8988T (cell line): ENCODE data around the gene ANKRD13C.
"Not testable (repeated sequence)": the region's sequence is repeated elsewhere in the genome, so short reads cannot be mapped to it uniquely, and the experiment has no call there.

ENCODE experiments used
- DNase-seq: peaks from one replicate; pipeline ENCODE4 v3.0.0; 2011

The ANKRD13C gene

DNA sequence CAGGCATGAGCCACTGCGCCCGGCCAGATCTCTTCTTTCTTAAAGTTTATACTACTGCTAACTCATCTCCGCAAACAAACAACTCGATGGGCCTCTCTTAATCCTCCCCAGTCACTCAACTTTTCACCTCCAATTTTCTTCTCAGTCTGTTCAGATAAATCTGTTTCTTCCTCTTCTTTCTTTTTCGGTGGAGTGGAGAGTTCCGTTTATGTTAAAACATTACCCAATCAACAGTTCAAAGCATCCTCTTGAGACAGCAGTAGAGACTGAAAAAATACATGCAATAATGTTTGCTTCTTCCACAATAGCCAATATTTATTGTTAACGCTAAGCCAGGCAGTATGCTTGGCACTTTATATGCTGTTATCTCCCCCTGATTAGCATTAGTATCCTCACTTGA, 1.4 kb upstream of the ANKRD13C start:
- no peak for DNase-seq

DNA sequence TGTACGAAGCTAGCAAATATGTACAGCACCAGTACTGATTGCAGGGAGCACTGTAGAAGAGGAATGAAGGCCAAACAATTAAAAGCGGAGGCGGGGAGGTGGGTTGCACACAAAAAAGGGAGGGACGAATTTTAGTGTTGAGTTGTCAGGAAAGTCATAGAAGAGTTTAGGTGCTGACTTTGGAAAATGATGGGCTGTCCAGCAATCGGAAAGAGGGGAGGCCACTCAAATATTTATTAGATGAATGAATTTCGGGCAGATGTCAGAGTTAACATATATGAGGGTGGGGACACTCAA, 537 bp upstream of the ANKRD13C start:
- DNase-seq = no peak

DNA sequence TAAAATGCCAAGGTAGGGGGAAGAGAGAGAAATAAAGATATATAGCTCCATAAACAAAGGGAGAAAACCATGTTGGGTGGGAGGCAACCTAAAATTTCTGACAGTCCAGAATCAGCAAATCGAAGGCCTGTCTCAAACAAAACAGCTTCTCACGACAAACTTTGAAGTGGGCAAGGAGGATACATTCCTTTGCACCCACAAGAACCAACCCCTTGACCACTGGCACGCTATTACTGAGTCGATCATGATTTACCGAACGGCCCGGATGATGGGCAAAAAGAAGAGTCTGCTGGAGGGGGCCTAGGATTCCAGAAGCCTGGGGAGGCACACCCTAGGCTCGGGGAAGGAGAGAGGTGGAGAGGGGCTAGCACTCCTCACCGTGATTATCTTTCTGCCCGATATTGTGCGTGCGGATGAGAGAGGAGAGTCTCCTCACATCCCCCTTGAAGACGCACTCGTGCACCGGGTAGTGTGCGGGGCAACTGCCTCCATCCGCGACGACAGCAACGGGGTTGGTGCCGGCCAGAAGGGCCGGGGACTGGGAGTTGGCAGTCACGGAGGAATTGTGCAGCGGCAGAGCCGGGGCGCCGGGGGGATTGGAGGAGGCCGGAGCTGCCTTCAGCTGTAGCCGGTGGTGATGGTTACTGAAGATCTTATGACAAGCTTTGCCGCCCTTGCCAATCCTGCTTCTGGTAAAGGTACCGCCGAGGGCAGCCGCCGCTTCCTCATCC, 756 bp downstream of the ANKRD13C start:
- DNase-seq = no peak

DNA sequence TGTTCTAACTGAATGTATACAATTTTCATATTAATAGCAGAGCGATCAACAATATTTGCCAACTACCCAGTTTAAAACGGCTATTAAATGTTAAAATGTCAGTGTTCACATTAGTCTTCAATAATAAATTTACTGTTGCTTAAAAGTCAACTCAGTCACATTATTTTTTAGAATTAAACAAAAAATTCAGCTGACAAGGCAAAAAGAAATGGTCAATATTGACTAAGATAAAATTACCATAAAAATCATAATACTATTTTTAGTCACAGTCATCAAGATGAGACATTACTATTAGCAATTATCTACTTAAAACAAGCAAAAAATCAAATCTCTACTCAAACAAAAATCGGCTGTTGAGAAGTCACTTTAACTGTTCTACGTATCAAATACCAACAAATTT, 1.5 kb downstream of the ANKRD13C start:
- no peak for DNase-seq

DNA sequence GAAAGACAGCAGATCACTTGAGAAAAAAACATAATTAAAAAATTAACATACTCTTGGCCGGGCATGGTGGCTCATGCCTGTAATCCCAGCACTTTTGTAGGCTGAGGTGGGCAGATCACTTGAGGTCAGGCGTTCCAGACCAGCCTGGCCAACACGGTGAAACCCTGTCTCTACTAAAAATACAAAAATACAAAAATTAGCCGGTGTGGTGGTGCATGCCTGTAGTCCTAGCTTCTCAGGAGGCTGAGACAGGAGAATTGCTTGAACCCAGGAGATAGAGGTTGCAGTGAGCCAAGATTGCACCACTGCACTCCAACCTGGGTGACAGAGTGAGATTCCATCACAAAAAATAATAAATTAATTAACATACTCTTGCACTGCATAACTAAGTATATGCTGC, 4.7 kb downstream of the ANKRD13C start:
- not testable (repeated sequence) for DNase-seq

DNA sequence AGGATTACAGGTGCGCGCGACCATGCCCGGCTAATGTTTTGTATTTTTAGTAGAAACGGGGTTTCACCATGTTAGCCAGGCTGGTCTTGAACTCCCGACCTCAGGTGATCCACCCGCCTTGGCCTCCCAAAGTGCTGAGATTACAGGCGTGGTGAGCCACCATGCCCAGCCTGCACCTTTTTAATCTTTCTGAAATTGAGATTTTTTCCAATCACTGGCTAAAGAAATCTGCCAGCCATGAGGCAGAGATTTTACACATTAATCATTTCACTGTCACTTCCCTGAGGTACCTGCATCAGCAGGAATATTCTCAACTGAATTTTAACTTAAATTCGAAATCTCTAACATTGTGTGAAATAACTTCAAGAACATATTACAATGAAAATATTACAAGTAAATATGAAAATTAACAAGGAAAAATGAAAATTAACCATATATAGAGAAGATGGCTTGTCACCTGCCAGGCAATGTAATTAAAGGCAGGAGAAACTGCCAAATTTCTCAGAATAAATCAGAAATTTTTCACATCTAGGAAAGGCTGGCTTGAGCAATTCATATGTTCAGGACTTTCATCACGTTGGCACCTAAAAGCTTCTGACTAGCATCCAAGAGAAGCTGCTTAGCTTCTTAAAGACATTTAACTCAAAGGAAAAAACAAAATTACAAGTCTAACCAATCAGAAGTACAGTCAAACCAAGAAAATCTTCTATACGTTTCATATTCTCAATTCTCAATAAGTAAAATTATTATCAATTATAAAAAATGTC, 5.9 kb downstream of the ANKRD13C start:
- DNase-seq = no peak

DNA sequence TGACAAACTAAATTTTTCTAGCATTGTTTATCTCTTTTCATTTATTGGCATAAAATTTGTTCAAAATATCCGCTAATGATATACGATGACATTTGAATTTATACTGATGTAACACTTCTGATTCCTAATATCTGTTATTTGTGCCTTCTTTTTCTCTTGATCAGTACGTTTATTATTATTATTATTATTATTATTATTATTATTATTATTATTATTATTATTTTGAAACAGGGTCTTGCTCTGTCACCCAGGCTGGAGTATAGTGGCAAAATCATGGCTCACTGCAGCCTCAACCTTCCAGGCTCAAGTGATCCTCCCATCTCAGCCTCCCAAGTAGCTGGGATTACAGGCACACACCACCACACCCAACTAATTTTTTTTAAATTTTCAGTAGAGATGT, 14.9 kb downstream of the ANKRD13C start:
- not testable (repeated sequence) for DNase-seq

DNA sequence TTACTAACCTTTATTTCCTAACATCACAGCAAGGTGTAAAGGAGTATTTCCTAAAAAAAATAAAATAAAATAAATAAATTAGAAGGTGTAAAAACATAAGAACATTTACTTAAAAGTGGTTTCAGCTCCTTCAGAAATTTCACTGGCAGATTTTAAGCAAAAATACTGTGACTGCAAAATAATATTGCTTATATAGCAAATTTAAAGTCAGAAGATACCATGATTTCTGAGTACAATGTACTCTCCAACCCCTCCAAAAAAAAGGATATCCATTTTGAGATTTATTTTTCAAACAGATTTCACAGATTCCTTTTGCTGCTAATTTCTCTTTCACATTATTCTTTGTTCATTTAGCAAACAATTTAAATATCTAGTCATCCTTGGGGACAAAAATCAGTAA, 18.5 kb downstream of the ANKRD13C start:
- no peak for DNase-seq

DNA sequence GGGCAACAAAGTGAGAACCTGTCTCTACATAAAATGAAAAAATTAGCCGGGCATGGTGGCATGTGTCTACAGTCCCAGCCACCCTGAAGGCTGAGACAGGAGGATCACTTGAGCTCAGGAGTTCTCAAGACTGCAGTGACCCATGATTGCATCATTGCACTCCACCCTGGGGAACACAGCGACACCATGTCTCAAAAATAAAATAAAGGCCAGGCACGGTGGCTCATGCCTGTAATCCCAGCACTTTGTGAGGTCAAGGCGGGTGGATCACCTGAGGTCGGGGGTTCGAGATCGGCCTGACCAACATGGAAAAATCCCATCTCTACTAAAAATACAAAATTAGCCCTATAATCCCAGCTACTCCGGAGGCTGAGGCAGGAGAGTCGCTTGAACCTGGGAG, 20.1 kb downstream of the ANKRD13C start:
- DNase-seq = no peak

DNA sequence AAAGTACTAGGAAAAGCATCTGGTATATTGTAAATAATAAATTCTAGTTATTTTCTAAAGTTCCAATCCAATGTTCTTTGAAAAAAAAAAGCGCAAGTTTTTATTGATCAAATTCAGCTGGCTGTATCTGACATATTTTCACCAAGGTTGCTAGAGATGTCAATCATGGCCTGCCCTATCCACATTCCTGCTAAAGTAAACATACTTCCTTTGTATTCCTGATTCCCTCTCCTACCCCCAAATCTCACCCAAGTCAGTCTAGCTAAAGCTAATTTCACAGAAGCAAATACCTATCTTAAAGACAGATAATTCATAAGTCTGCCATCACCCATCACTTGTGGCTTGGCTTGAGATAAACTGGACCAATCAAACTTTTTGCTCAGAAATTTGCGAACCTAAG, 21.3 kb downstream of the ANKRD13C start:
- DNase-seq = no peak

DNA sequence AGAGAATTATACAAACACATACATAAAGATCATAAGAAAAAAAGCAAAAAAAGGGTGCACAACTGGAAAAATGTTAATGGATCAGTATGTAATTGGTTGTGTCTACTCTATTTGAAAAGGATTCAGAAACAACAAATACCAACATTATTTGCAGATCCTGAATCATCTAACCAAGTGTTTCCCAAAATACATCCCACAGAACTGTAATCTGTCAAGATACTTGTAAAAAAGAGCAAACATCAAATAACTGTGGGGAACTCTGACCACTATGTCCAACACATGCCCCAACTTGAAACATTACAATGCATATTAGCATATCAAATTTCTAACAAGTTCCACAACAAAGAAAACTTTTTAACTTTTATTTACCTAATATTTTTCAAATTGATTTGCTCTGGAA, 22.6 kb downstream of the ANKRD13C start:
- no peak for DNase-seq

DNA sequence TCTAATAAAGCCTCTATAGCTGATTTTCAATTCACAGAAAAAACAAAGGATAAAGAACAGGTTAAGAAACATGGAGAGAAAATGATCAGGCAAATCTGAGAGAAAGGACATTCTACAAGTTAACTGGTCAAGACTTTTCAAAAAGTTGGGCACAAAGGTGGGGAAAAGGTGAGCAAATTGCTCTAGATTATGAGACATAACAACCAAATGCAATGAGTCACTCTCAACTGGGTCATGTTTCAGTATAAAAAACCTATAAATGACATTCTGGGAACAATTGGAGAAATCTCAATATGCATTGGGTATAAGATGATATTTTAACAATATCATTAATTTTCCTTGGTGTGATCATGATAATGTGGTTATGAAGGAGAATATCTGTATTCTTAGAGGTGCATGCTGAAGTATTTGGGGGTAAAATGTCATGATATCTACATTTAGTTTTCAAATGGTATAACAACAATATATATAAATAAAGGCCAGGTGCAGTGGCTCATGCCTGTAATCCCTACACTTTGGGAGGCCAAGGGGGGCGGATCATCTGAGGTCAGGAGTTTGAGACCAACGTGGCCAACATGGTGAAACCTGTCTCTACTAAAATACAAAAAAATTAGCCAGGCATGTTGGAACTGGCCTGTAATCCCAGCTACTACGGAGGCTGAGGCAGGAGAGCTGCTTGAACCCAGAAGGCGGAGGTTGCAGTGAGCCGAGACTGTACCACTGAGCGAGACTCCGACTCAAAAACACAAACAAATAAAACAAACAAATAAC, 27.0 kb downstream of the ANKRD13C start:
- no peak for DNase-seq

DNA sequence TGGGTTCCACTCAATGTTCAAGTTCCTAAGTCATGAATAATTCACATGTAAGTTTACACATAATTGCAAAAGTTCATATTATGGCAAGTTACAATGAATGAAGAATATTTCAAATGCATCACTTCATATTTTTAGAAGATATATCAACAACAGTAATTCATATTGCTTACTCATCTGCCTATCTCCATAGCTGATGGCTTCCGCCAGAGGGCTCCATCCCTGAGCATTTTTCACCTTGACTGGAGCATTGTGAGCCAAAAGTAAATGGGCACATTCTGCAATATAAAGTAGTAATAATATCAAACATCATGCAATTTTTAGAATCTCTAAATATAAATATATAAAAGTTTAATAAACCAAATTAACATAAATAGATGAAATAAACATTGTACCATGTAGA, 29.8 kb downstream of the ANKRD13C start:
- DNase-seq = no peak

DNA sequence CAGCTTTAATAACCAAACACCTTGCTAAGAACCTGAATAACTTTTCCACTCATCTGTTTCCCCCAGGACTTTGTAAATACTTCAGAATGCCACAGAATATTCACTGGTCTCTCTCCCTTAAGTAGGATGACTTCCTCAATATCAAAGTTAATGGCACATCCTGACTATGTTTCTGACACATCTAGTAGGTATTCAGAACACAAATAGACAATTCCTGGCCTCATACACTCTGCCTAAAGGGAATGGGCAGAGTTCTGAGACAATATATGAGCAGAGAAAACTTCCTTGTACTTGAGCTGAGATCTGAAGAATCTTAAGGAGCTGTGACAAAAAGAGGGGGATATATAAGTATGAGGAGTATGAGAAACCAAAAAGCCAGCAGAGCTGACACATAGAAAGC, 34.8 kb downstream of the ANKRD13C start:
- peak; percentile 16 for DNase-seq

DNA sequence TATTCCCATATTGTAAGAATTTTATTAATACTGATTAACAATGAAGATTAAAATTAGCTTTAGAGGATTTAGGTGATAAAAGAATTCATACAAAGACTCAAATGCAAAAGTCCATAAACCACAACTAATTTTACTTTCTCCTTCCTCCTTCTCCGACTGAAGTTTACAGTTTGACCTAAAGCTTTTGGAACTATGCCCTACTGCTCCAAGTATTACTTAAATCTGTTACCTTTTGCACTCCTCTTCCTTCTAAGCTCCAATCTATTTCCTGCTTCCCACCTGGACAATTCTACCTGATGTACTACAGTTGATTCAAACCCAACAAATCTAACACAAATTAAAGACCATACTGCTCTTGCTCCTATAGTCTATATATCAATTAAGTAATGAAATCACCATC, 36.3 kb downstream of the ANKRD13C start:
- DNase-seq = no peak

DNA sequence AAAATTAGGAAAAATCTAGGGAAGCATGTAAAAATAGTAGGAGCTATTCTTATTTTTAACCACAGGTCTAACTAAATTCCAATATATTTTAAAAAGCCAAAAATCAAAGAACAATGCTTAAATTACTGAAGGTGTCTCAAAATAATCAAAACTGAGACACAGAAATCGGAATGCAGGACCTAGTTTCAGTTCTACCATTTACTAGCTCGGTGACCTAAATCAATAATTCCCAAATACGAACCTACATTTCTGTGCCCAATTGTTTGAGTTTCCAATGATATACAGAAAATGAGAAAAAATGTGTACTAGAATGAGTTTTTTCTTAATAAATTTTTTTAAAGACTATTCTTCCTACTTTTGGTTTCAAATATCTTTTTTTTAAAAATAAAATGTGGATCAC, 37.4 kb downstream of the ANKRD13C start:
- no peak for DNase-seq

DNA sequence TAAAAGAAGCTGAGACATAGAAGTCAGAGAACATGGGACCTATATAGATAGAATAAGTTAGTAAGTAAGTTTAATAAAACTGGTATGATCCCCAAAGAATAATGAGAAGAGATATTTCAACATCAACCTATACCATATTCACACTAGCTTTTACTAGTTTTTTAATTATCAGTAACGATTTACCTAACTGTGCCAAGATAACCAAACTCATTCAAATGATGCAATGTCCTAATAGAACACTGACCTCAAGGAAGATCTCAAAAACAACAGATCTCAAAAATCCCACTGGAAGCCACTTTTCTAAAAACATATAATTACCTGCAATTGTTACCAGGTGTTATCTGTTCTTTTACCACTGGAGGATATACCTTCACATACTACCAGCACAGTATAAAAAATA, 38.7 kb downstream of the ANKRD13C start:
- DNase-seq = no peak

DNA sequence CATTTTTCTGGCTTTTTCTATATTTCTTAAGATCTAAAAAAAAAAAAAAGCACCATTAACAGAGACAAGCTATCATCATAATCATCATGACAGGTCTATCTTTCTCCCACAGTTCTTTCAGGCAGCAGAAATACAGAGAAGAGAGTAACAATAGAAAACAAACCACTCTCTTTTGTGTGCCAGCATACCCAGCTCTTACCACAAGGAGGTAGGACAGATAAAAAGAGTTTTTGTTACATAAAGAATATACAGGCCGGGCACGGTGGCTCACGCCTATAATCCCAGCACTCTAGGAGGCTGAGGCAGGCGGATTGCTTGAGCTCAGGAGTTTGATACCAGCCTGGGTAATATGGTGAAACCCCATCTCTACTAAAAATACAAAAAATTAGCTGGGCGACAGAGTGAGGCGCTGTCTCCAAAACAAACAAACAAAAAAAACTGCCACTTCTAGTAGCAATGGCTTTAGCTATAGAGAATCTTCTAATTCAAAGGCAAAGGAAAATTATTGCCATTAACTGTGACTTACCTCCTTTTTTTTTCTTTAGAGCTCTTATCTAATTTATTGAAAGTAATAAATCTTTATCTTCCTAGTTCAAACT, 39.7 kb downstream of the ANKRD13C start:
- no peak for DNase-seq

DNA sequence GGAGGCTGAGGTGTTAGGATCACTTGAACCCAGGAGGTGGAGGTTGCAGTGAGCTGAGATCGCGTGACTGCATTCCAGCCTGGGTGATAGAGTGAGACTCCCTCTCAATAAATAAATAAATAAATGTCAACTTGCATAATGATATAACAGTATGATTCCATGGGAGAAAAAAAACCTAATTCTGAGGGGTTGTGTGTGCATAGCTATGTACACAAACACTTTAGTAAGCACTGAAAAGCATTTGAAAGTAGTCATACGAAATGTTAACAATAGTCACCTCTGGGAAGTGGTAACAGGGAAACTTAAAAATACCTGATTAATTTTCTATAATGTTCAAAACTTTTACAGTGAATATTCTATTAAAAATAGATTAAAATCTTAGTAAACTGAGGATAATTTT, 43.2 kb downstream of the ANKRD13C start:
- DNase-seq = no peak

DNA sequence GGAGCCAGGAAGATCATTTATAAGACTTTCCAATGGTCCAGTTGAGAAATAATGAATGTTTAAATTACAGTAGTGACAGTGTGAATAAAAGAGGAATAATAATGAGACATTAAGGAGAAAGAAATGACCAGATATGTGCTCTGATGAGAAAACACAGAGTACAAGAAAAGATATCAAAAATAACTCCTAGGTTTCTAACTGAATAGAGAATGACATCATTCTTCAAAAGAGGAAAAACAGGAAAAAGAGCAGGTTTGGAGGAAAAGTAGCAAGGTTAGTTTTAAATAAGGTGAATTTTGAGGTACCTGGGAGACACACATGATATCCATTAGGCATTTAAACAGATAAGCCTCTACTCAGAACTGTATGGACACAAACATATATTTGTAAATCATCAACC, 55.0 kb downstream of the ANKRD13C start:
- DNase-seq = no peak

DNA sequence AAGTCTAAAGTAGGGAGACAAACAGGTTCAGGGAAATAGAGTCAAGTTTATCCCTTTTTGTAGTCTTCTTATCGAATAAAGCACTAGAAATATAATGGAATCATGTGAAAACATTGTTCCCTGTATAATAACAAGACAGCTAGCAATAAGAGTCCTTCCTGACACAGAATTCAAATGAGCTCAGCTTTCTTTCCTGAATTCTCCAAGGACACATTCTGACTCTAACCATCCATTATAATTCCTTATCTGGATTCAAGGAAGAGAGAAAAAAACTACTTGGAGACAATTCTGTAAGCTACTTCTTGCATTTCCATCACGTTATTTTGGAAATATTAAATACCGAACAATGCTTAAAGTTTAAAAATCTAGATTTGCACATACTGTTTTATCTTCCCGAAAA, 58.8 kb downstream of the ANKRD13C start:
- DNase-seq = no peak

DNA sequence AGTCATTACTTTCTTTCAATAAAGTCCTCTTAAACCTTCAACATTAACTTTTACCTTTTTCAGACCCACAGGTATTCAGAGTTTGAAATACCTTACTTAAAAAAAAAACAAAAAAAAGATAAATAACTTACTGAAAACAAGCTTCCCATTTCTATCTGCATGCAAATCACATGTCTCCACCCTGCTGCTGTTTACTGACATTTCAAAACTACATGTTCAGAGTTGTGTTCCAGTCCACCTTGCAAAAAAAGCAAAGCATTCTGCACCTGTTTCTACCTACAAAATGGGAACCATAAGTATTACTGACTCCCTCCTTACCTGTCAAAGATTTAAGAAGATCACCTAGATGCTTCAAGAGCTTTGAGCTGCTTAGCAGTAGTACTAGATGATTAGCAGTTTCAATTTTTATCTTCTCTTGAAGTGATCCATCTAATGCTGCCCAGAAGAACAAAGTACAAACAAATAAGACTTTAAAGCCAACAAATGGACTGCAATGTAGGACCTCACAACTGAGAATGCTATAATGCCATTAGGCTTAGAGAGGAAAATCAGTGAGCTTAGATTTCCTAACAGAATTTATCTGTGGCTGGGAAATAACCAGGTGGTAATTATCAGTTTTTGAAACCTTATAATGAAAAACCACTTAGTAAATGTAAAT, 61.2 kb downstream of the ANKRD13C start:
- no peak for DNase-seq

DNA sequence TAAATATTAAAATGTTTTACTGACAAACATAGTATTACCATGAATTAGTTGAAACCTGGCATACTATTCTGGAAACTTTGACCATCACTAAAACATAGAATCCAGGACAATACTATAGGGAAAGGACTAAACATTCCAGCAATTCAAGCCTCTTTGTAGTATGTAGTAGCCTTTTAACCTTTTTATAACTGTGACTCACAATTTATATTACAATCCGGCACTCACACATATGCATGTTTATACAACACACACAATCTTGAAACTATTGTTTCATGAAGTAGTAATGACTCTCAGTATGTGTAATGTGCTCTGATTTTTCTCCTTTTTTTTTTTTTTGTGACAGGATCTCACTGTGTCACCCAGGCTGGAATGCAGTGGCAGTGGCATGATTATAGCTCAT, 64.3 kb downstream of the ANKRD13C start:
- no peak for DNase-seq
